Thyroid gland (tissue), 4 donors: ENCODE results near the gene DLX6. TPM values are rescaled to one million over a fixed set of nuclear protein-coding genes. Genes with fewer than 3 reads are reported as not detected.

Source experiments
- DNase-seq, 2 donors: peaks; one replicate each; pipeline ENCODE4 v3.0.0-alpha.2; 2019
- H3K27ac ChIP-seq, 3 donors: fragments of 200-600 bp; sonication (generic); 1 replicate in 2 of 3; 2 replicates in 1 of 3; pipeline ENCODE4 v1.5.1; 2016 to 2019; ENCODE audit warnings: mild to moderate bottlenecking in 1 of 3, moderate library complexity in 1 of 3
- H3K27me3 ChIP-seq: fragments of 200-600 bp; sonication (generic); one replicate; pipeline ENCODE4 v1.5.1; 2019
- H3K36me3 ChIP-seq, 2 donors: fragments of 200-600 bp; sonication (generic); one replicate each; pipeline ENCODE4 v1.5.1; 2016 to 2019
- H3K4me1 ChIP-seq, 2 donors: fragments of 200-600 bp; sonication (generic); one replicate each; pipeline ENCODE4 v1.5.1; 2017 to 2019
- H3K4me3 ChIP-seq, 3 donors: fragments of 200-600 bp; sonication (generic); replicated peaks in 1 of 3; 1 replicate in 2 of 3; 2 replicates in 1 of 3; pipeline ENCODE4 v1.5.1; 2016; ENCODE audit warnings: mild to moderate bottlenecking in 1 of 3
- H3K9me3 ChIP-seq: fragments of 200-600 bp; sonication (generic); one replicate; pipeline ENCODE4 v1.5.1; 2017
- CTCF ChIP-seq, 6 experiments: fragments of 200-600 bp in 3 of 6; fragments of 450-650 bp in 3 of 6; sonication (generic) in 3 of 6; IDR thresholded peaks; one replicate each; pipeline ENCODE4 v1.5.1; 2016 to 2019; ENCODE audit warnings: antibody characterized with exemption in 6 of 6, mild to moderate bottlenecking in 2 of 6, inconsistent platforms in 1 of 6, moderate library complexity in 1 of 6
- POLR2A ChIP-seq, 2 donors: fragments of 450-650 bp; IDR thresholded peaks; one replicate each; pipeline ENCODE4 v1.6.1; 2017; ENCODE audit warnings: antibody characterized with exemption in 2 of 2, mild to moderate bottlenecking in 2 of 2, moderate library complexity in 1 of 2
- WGBS, 2 donors: methylation state at CpG; one replicate each; pipeline ENCODE4 v1.1.5; 2017; 5-methylcytosine and 5-hydroxymethylcytosine counted together
- intact Hi-C: fragments of 100-400 bp; cut with DNase I; formaldehyde crosslinking; loops from one replicate; pipeline ENCODE4 v1.15.1; 2023
- total RNA-seq, 4 donors: library from RNA; depleted of rRNA; stranded (reverse); fragments of >200 nt; gene quantifications; one replicate each; pipeline ENCODE4 v1.2.3, GENCODE V29; 2016

DLX6 gene
- total RNA-seq, 4 donors from 2014 or later: 0.81 TPM; not detected in 3

GRCh38 chr7:96982586-96982985 lies 22.8 kb upstream of the DLX6 start:
- DNase-seq: no peak
- intact Hi-C loops: no loop called here
- Histone ChIP-seq H3K9me3 (no peaks in the 10 kb centered on the region), H3K36me3 (no peaks in the 10 kb centered on the region), H3K27me3 (no peaks in the 10 kb centered on the region), H3K4me1 (no peaks in the 10 kb centered on the region), H3K4me3 (no peak overlapping the region), H3K27ac (no peak overlapping the region)
- TF ChIP-seq POLR2A (IDR thresholded peaks at IDR 0.05) (no peak), CTCF (IDR thresholded peaks at IDR 0.05) (no peak)
- WGBS, 2 donors: 95 to 98% methylated on average over 1 of the region's 1 CpG

- DNase-seq: no peak
- intact Hi-C loops: no loop called here
- H3K36me3 ChIP-seq: no peaks in the 10 kb centered on the region
- peaks cover 16% of the 10 kb centered on the region for H3K27me3 ChIP-seq
- TF ChIP-seq CTCF (IDR thresholded peaks at IDR 0.05): no peak
- TF ChIP-seq POLR2A (IDR thresholded peaks at IDR 0.05): no peak
- H3K4me3 ChIP-seq: no peak overlapping the region
- H3K4me1 ChIP-seq: no peaks in the 10 kb centered on the region
- 45 to 65% methylated on average over 1 of the region's 1 CpG for WGBS, 2 donors
- H3K27ac ChIP-seq: no peak overlapping the region
- H3K9me3 ChIP-seq: no peaks in the 10 kb centered on the region
These were observed 19.4 kb upstream of the DLX6 start for GRCh38 chr7:96985992-96986391.

GRCh38 chr7:96986901-96987300 lies 18.5 kb upstream of the DLX6 start:
- H3K9me3 ChIP-seq: no peaks in the 10 kb centered on the region
- no peak overlapping the region for H3K4me3 ChIP-seq
- H3K27me3 ChIP-seq: peaks cover 21% of the 10 kb centered on the region
- H3K27ac ChIP-seq: no peak overlapping the region
- no peaks in the 10 kb centered on the region for H3K4me1 ChIP-seq
- no peaks in the 10 kb centered on the region for H3K36me3 ChIP-seq
- 75 to 80% methylated on average over 1 of the region's 1 CpG for WGBS, 2 donors
- DNase-seq: no peak
- TF ChIP-seq CTCF (IDR thresholded peaks at IDR 0.05) (no peak), POLR2A (IDR thresholded peaks at IDR 0.05) (no peak)
- intact Hi-C loops: no loop called here

- Histone ChIP-seq H3K27ac (no peak overlapping the region), H3K4me3 (no peak overlapping the region), H3K4me1 (no peaks in the 10 kb centered on the region), H3K27me3 (peaks cover 29% of the 10 kb centered on the region), H3K36me3 (no peaks in the 10 kb centered on the region), H3K9me3 (no peaks in the 10 kb centered on the region)
- intact Hi-C loops: no loop called here
- DNase-seq: no peak
- TF ChIP-seq CTCF (IDR thresholded peaks at IDR 0.05): no peak
- TF ChIP-seq POLR2A (IDR thresholded peaks at IDR 0.05): no peak
These were observed 17.6 kb upstream of the DLX6 start for GRCh38 chr7:96987719-96988118.

- Histone ChIP-seq H3K4me3 (no peak overlapping the region), H3K4me1 (no peaks in the 10 kb centered on the region), H3K27me3 (peaks cover 41% of the 10 kb centered on the region), H3K27ac (no peak overlapping the region), H3K9me3 (no peaks in the 10 kb centered on the region), H3K36me3 (no peaks in the 10 kb centered on the region)
- DNase-seq: no peak
- intact Hi-C loops: no loop called here
- TF ChIP-seq CTCF (IDR thresholded peaks at IDR 0.05) (no peak), POLR2A (IDR thresholded peaks at IDR 0.05) (no peak)
- WGBS, 2 donors: 15 to 16% methylated on average over 22 of the region's 22 CpGs
These were observed 16.0 kb upstream of the DLX6 start for GRCh38 chr7:96989241-96989858.
